ENCODE measurements around the gene FILIP1L. TPM values are rescaled to one million over a fixed set of nuclear protein-coding genes. Genes with fewer than 3 reads are reported as not detected.

Gene FILIP1L
- total RNA-seq, 2 donors from 2014 or later, result 9.5 to 28.2 TPM

DNA sequence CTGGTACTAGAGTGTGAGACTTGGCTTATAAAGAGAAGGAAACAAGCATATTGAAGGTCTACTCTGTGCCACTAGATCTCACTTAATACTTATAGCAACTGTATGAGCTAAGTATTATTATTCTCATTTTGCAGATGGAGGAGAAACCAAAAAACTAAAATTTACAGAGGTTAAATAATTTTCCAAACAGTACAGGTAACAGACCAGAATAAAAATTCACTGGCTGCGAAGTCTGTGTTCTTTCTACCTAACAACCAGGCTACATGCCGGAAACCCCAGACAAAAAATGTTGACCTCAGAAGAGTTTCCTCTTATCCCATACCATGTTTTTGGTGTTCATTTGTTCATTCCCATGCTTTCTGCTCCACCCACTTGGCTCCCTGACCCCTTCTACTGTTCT is 250.0 kb downstream of the FILIP1L start:
- DNase-seq (ENCODE audit: low spot score), result no peak
- Histone ChIP-seq H3K36me3 (no peaks in the 10 kb centered on the region), H3K9me3 (no peaks in the 10 kb centered on the region), H3K4me1 (replicated peaks) (no peaks in the 10 kb centered on the region), H3K4me3 (no peak overlapping the region), H3K27ac (no peak overlapping the region), H3K27me3 (replicated peaks; ENCODE audit: insufficient read depth) (no peaks in the 10 kb centered on the region)
- TF ChIP-seq, protein P1, sequence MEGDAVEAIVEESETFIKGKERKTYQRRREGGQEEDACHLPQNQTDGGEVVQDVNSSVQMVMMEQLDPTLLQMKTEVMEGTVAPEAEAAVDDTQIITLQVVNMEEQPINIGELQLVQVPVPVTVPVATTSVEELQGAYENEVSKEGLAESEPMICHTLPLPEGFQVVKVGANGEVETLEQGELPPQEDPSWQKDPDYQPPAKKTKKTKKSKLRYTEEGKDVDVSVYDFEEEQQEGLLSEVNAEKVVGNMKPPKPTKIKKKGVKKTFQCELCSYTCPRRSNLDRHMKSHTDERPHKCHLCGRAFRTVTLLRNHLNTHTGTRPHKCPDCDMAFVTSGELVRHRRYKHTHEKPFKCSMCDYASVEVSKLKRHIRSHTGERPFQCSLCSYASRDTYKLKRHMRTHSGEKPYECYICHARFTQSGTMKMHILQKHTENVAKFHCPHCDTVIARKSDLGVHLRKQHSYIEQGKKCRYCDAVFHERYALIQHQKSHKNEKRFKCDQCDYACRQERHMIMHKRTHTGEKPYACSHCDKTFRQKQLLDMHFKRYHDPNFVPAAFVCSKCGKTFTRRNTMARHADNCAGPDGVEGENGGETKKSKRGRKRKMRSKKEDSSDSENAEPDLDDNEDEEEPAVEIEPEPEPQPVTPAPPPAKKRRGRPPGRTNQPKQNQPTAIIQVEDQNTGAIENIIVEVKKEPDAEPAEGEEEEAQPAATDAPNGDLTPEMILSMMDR (IDR thresholded peaks at IDR 0.05), result no peak
- TF ChIP-seq POLR2A (IDR thresholded peaks at IDR 0.05), result no peak
- no peak for TF ChIP-seq POLR2AphosphoS5 (IDR thresholded peaks at IDR 0.05)
- intact Hi-C loops (cut with DNase I), result no loop called here
- 94% methylated on average over 2 of the region's 2 CpGs for WGBS

DNA sequence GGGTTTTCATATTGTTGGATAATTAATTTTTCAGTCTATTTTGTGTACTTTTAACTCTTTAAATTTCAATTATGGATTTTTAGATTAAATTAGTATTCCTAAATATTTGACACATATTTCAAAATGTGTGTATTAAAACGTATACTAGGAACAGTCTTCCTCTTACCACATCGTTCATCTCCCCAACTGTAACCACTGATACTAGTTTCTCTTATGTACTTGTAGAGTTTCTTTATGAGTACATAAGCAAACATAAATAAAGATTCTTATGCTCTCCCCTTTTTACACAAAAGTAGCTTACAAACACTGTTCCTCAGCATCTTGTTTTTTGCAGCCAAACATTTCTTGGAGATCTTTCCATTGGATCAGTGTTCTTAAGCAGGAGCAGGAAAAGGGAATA is 250.7 kb downstream of the FILIP1L start:
- Histone ChIP-seq H3K4me1 (replicated peaks) (no peaks in the 10 kb centered on the region), H3K4me3 (no peak overlapping the region), H3K27ac (no peak overlapping the region), H3K36me3 (no peaks in the 10 kb centered on the region), H3K9me3 (no peaks in the 10 kb centered on the region), H3K27me3 (replicated peaks; ENCODE audit: insufficient read depth) (no peaks in the 10 kb centered on the region)
- TF ChIP-seq, protein P1 (IDR thresholded peaks at IDR 0.05), result no peak
- TF ChIP-seq POLR2A (IDR thresholded peaks at IDR 0.05), result no peak
- no peak for TF ChIP-seq POLR2AphosphoS5 (IDR thresholded peaks at IDR 0.05)
- intact Hi-C loops (cut with DNase I), result no loop called here
- 81% methylated on average over 2 of the region's 2 CpGs for WGBS
- DNase-seq (ENCODE audit: low spot score), result no peak

DNA sequence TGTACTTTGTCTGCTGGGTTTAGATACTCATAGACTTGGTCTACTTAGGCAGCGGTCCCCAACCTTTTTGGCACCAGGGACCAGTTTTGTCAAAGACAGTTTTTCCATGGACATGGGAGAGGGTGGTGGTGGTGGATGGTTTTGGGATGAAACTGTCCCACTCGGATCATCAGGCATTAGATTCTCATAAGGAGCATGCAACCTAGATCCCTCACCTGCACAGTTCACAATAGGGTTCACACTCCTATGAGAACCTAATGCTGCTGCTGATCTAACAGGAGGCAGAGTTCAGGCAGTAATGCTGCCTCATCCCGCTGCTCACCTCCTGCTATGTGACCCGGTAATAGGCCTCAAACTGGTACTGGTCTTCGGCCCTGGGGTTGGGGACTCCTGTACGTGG is 251.3 kb downstream of the FILIP1L start:
- no peaks in the 10 kb centered on the region for H3K9me3 ChIP-seq
- H3K36me3 ChIP-seq, result no peaks in the 10 kb centered on the region
- no peak for TF ChIP-seq POLR2A (IDR thresholded peaks at IDR 0.05)
- no peak for TF ChIP-seq POLR2AphosphoS5 (IDR thresholded peaks at IDR 0.05)
- TF ChIP-seq, protein P1 (IDR thresholded peaks at IDR 0.05), result no peak
- intact Hi-C loops (cut with DNase I), result no loop called here
- no peaks in the 10 kb centered on the region for H3K27me3 ChIP-seq (replicated peaks; ENCODE audit: insufficient read depth)
- no peaks in the 10 kb centered on the region for H3K4me1 ChIP-seq (replicated peaks)
- DNase-seq (ENCODE audit: low spot score), result no peak
- WGBS, result 88% methylated on average over 6 of the region's 6 CpGs
- H3K4me3 ChIP-seq, result no peak overlapping the region
- H3K27ac ChIP-seq, result no peak overlapping the region

DNA sequence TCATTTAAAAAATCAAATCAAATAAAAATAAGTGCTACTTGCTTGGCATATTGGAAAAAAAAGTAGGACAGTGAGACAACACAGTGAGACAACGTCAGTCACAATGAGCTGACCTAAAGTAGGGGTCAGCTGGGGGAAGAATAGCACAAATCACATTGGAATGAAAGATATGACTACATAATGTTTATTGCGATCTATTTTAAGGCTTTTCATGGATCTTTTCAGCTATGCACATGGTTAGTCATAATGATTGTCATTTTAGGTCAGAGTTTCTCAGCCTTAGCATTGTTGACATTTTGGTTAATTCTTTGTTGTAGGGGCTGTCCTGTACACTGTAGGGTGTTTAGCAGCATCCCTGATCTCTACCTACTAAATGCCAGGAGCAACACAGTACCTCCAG is 252.1 kb downstream of the FILIP1L start:
- no peak overlapping the region for H3K4me3 ChIP-seq
- H3K9me3 ChIP-seq, result no peaks in the 10 kb centered on the region
- DNase-seq (ENCODE audit: low spot score), result no peak
- no peaks in the 10 kb centered on the region for H3K27me3 ChIP-seq (replicated peaks; ENCODE audit: insufficient read depth)
- H3K4me1 ChIP-seq (replicated peaks), result no peaks in the 10 kb centered on the region
- H3K36me3 ChIP-seq, result no peaks in the 10 kb centered on the region
- no peak for TF ChIP-seq POLR2AphosphoS5 (IDR thresholded peaks at IDR 0.05)
- TF ChIP-seq POLR2A (IDR thresholded peaks at IDR 0.05), result no peak
- TF ChIP-seq, protein P1 (IDR thresholded peaks at IDR 0.05), result no peak
- H3K27ac ChIP-seq, result no peak overlapping the region
- 78% methylated on average over 2 of the region's 2 CpGs for WGBS
- intact Hi-C loops (cut with DNase I), result no loop called here

DNA sequence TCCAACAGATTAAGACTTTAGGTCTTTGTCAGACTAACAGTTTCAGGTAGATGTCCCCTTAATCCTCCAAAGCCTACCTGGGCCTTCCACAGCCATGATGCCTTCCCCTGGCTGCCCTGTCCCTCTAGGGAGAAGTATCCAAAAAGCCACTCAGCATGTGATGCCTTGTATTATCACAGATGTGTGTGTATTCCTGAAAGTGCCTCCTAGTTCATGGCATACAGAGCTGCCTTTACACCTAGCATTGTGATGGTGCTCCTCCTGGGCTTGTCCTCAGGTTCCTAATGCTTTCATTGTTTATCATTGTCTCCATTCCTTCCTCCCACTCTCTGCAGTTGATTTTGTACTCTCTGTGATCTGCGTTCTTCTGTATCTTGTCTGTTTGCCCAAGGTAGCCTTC is 253.1 kb downstream of the FILIP1L start:
- intact Hi-C loops (cut with DNase I), result no loop called here

More for the DNA sequence above, 253.1 kb downstream of the FILIP1L start:
- TF ChIP-seq POLR2A (IDR thresholded peaks at IDR 0.05), result no peak
- Histone ChIP-seq H3K27me3 (replicated peaks; ENCODE audit: insufficient read depth) (no peaks in the 10 kb centered on the region), H3K9me3 (no peaks in the 10 kb centered on the region), H3K36me3 (no peaks in the 10 kb centered on the region), H3K4me1 (replicated peaks) (no peaks in the 10 kb centered on the region), H3K4me3 (no peak overlapping the region), H3K27ac (no peak overlapping the region)
- no peak for DNase-seq (ENCODE audit: low spot score)
- 65% methylated on average over 1 of the region's 1 CpG for WGBS
